ENCODE measurements around the gene CDH4.

CDH4 gene

DNA sequence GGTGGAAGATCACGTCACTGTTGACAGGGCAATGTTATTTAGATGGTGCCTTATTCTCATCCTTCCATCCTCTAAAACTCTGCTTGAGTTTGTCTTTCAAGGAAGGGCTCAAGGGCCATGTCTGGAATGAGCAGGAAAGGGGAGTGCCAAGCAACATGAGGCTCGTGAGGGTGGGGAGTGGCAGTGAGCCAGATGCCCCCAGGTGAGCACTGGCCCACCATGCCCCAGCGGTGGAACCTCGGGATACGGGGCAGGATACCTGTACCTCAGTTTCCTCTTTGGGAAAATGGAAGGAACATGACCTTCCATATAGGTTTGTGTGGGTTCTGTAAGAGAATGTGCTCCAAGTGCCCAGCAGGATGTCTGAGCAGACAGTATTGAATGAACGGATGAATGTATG lies 476.3 kb downstream of the CDH4 start:
- DNase-seq = no peak

DNA sequence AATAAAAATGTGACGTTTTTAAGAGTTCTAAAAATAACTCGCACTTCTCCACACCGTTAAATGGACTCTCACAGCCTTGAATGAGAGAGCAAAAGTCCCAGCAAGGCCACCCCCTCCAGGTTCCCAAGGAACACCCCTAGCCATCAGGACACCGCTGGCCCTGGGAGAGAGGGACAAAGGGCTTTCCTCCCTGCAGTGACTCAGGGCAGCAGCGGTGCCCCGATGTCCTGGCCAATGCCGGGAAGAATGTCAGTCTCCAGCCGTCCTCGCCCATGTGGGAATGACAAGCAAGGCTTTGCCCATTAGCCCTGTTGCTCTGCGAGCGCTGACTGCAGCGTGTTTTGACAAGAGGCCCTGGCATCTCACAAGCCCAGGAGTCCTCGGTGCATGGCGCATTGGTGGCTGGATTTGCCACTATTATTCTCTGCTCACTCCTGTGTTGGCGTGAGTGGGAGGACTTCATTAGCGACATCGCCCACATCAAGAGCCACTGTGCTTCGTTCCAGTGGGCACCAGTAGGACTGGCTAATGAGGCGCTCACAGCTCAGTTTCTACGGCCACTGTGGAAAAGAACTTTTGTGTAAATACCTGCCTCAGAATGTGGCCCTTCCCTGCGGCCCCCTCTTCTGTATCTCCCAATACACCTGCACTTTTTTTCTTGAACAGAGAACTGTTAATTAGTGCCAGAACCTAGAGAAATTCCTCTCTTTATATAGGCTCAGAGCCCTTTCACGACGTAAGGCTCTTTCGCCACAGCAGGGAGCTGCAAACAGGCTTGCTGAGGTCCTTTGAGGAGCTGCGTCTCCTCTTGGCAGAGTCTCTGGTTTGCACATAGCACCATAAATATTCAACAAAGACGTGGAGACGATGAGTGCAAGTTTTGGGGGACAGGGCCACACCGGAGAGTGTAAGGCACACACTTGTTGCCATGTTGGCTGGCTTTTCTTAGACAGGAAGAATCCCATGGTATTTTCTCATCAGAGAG lies 477.0 kb downstream of the CDH4 start:
- no peak for DNase-seq

DNA sequence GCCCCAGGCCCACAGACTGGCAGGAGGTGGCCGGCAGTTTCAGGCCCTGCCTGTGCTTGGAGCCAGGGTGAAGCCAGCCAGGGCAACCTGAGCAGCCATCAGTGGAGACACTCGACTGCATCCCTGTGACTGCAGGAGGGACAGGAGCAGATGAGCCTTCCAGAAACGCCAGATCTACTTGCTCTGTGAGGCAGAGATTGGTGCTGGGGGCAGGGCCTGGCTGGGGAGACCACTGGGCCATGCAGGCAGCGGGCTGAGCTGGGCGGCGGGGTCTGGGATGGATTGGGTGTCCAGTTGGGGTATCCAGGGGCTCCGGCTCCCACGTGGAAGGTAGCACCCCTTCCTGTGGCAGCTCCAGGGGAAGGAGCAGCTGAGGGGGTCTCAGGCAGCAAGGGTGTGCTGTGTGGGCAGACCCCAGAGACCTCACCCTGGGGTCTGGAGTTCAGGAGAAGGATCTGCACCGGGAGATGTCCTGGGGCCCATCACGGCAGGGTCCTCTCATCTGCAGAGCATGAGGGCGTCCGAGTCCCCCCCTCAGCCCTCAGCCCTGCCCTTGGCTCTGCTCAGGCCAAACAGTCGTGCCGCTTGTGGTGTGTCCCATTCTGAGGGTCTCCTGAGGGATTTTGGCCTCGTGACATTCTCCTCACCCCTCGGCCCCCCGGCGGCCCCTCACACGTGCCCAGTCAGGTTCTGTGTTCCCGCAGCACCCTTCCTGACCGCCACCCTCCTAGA lies 478.7 kb downstream of the CDH4 start:
- no peak for DNase-seq

DNA sequence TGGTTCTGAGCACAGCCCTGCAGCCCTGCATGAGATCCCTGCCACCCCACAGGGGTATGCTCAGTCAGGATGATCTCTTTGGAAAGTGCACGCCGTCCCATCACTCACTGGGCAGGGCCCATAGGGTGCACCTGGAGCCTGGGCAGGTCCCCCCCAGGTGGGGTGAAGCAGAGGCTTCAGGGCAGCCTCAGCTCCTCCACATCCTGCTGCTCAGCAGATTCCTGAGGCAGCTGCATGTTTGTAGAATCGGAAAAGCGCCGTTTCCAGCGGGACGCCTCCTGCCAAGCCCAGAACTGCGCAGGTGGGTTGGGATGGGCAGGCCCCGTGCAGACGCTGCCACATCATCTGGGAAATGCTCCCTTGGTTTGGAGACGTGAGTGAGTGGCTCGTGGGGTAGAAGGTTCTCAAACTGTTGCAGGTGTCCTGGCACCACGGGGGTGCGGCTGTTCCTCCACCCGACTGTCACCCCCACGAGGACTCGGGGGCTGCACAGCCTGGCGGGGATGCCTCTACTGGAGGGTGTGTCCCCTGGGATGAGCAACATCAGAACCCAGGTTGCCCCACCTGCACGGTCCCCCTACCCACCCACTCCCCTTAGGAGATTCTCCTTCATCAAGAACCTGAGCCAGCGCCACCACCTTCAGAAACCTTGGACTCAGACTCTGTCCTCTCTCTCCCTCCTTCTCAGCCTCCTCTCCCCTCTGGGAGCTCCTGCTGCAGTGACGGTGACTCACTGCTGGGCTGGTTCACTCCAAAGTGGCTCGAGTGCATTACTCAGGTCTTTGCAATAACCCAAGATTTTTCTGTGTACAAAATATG lies 479.5 kb downstream of the CDH4 start:
- DNase-seq = no peak

DNA sequence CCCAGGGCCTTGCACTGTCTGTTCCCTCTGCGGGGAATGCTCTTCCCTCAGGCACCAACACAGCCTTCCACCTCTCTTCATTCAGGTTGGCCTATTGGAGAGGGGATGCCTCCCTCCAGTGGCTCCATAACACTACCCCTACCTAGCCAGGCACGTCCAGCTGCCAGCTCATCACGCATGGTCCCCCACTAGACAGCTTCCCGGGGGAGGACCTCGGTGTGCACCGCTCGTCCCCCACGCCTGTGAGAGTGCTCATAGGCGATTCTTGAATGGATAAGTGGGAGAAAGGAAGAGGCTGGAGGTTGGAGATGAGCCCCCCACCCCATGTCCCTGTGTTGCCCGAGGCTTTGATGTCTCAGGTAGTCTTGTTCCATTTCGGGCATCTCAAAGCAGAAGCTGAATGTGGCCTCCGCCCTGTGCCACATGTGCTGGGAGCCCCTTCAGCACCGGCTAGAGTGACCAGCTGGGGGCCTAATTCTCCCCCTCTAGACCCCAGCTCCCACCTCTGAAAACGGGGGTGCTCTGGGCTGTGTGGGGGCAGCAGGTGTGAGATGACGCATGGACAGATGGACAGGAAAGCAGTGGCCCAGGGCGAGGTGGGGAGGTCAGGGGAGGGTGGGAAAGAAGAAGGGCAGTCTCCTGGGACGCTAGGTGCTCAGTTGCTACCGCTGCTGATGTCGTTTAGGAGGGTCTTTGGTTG lies 480.6 kb downstream of the CDH4 start:
- DNase-seq = no peak

DNA sequence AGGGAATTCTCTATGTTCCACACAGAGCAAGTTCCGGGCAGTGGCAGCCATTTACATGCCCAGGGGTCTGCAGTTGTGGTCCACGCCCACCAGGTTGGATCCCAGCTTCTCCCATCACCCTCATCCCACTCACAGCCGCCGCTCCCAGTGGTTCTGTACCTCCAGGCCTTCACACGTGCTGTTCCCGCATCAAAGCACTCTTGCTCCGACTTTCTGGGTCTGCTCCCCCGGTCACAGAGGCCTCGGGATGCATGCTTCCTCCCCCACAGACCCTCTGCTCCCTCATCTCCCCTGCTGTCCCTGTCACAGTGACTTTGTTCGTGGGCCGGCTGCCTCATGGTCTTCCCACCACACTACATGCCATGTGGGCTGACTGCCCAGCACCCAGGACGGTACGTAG lies 481.2 kb downstream of the CDH4 start:
- DNase-seq = no peak

DNA sequence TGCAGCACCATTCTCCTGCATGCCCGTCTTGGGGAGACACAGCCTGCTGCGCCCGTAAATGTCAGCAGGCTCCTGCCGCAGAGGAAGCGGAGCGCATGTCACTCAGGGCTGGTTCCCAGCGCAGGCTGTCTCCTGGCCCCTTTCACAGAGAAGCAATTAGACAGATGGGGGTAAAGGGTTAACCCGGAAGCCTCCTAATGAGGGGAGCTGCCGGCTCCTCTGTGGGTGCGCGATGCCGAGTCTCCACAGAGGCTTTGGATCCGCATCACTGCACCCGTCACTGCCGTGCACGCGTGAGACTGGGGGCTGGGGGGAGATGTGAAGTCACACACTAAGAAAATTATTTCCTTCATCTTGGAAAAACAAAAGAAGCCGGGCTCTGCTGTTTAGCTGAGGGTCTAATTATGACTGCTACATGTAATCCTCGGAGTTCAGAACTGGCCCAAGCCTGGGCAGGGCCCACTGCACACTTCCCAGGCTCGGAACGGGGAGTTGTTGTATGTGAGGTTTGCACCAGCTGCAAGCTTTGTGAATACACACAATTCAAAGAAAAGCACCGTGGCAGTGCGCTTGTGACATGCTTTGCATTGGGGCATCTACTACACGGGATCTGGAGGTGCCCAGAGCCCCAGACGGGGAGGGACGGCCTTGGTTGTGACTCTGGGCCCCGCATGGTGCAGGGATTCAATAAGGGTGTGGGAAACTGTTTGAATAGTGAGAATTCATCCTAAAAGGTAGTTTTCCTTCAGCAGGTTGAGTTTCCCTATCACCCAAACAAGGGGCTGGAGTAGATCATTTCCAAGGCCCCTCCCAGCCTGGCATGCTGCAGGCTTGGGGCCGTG lies 482.1 kb downstream of the CDH4 start:
- DNase-seq = no peak

DNA sequence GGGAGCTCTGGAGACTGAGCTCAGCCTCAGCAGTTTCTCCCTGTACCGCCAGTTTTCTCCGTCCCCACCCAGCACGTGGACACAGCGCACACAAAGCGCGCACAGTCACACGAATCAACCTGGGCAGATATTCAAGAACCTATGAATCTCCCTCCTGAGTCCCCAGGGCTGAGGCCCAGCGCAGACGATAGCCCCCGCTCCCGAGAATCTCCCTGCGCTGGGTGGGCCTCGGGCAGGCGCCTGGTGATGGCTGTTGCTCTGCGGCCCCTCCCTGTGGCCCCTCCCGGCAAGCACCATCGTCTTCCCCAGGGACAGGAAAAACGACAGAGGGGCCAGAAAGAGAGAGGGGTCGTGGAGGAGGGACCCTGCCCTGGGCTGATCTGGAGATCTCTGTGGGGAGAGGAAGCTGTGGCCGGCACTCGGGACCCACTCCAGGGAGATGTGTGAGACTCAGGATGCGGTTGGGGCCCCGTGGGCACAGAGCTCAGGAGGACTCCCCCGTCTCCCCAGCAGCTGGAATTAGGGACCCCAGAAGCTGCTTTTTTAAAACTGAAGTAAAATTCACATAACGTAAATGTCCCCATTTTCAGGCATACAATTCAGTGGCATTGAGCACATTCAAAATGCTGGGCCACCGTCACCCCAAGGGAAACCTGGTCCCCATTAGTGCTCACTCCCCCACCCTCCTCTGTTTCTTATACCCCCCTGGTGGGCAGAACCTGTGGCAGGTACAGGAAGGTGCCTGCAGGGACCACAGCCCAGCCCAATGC lies 482.9 kb downstream of the CDH4 start:
- DNase-seq = no peak

DNA sequence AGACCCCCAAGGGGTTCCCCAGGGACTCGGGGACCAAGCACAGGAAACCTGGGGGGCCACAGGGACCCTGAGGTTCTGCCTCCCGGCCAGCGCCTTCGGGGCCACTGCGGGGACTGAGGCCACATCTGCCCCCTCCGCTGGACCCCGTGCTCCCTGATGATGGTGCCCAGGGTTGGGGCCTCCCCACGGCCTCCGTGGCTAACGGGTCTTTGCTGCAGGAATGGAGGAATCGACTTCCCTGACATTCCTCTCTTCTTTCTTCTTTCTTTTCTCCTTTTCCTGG lies 483.4 kb downstream of the CDH4 start:
- no peak for DNase-seq

DNA sequence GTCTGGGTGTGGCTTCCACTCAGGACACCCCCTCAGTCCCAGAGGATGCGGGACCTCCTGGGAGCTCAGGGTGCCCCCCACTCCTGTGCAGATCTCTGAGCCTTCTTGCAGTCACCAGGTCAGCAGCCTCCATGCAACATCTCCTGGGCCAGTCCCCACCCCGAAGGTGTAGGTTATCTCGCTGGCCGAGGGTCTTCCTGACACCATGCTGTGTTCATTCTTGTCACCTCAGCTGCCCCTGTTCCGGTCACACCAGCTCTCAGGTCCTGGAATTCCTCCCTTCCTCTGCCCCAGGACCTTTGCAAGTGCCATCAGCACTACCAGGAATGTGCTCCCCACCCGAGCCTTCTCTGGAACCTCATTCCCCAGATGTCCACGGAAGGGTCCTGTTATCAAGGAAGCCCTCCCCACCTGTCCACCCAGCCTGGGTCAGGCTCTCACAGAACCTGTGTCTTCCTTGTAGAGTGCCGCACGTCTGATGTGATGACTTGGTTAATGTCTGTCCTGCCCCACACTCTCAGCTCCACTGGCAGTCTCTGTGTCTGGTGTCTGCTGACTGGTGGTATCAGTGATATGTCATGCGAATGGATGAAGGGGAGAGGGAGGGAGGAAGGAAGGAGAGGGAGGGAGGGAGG lies 484.1 kb downstream of the CDH4 start:
- DNase-seq = no peak

DNA sequence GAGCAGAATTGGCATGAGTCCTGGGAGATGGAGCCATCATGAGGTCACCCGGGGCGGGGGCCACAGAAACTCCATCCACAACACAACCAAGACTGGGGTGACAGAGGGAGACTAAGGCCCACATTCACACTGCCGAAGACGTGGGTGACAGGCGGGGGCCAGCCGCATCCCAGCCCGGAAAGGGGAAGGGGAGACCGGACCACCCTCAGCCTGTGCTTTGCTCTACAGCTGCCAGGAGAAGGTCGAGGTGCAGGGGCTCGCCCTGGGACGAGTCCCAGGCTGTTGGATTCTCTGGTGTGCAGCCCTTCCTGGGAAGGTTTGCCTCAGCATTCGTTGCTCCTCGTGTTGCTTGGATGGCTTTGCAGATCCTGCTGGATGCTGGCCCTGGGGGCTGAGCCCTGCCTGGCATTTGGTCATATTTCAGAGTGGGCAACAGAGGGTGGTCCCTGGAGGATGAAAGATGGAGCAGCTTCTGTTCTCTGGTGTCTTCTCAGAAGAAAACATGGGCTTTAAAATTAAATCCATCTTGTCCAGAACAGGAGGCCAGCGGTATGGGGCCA lies 484.8 kb downstream of the CDH4 start:
- no peak for DNase-seq

DNA sequence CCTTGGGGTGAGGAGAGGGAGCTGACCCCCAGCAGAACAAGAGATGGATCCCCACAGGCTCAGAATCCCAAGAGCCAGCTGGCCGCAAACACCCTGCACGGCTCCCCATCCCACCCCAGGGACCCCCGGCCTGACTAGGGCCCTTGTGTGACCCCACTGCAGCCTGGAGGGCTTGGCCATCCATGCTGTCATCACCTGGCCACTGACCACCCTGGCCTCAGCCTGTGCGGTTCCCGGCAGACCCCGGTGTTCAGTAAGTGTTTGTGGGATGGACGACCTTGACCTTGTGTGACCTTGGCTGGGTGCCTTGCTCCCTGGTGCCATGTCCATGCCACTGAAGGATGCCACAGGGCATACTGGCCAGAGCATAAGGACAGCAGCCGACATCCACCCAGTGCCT lies 485.3 kb downstream of the CDH4 start:
- DNase-seq = no peak

DNA sequence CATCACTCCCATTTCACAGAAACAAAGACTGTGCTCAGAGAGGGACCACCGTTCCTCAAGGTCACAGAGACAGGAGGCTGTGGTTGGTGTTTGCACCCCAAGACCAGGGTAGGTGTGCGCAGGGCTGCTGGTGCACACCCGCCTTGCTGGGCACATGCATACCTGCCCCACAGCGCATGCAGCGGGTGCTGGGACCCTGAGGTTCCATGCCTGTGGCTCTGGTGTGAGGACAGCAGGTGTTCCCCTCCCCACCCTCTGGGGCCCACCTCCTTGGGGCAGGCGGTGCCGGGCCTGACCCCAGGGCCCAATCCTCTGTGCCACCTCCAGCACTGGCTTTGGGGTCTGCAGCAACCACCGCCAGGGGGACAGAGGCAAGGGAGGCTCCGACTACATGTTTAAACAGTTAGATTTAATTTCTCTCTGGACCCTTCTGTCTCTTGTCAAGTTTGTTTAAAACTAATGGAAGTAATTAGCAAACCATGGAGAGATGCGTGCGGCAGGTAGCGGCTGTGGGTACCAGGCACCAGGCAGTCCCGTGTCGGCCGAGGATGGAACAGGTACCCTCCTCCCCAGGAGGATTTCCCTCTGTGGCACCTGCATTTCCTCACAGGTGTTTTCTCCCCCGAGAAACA lies 485.9 kb downstream of the CDH4 start:
- DNase-seq = no peak

DNA sequence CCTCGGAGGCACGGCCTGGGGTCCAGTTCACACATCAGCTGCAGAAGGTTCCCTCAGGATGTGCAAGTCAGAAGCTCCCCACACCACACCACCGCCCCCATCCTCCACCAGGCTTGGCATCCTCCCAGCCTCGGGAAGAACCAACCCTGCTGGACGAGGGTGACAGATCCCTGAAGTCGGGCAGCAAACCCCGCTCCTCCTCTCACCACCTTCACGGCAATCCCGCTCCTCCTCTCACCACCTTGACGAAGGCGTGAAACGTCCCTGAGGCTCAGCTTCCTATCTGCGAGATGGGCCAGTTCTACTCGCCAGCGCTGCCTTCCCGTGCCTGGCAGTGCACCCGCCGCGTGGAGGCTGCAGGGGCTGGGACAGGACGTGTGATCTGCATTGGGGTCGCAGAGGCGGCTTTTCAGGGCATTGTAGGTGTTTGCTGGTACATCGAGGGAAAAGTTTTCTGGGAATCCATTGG lies 486.6 kb downstream of the CDH4 start:
- no peak for DNase-seq

DNA sequence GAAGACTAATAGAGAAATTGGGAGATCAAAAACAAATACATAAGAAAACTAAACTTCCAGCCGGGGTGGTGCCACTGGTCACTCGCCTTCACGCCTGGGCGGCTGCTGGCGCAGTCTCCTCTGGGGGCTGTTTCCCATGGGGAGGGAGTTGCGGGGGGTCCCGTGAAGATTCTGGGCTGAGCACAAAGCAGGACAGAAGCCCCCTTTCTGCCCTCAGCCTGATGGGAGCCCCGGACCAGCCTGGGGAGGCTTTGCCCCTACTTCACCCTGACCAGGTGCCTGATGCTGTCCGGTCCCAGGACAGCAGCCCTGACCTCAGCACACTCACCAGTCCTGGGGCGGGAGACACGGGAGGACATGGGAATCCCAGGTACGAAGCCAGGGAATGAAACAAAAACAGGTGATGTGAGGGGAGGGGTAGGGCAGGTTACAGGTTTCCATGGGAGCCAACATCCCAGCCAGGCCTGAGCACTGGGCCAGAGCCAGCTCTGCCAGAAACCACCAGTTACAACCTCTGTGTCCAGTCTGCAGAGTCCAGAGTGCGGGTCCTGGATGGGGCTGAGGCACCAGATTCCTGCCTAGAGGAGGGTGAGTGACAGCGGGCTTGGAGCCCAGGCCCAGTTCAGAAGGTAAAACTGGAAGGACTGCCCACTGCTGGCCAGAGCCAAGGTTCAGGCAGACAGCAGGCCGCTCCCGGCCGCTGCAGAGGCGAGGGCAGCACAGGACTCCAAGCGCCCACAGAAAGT lies 487.2 kb downstream of the CDH4 start:
- no peak for DNase-seq

DNA sequence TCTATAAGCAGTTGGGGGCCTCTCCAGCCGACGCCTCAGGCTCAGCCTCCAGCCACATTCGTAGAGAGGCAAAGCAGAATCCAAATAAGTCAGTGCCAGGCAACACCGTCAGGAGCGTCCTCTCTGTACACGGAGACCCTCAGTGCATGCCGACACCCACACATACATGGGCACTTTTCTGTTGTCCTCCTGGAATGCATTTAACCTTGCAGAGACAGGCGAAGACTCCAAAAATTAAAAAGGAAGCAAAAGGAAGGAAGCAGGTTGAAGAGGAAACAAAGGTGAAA lies 487.7 kb downstream of the CDH4 start:
- no peak for DNase-seq

DNA sequence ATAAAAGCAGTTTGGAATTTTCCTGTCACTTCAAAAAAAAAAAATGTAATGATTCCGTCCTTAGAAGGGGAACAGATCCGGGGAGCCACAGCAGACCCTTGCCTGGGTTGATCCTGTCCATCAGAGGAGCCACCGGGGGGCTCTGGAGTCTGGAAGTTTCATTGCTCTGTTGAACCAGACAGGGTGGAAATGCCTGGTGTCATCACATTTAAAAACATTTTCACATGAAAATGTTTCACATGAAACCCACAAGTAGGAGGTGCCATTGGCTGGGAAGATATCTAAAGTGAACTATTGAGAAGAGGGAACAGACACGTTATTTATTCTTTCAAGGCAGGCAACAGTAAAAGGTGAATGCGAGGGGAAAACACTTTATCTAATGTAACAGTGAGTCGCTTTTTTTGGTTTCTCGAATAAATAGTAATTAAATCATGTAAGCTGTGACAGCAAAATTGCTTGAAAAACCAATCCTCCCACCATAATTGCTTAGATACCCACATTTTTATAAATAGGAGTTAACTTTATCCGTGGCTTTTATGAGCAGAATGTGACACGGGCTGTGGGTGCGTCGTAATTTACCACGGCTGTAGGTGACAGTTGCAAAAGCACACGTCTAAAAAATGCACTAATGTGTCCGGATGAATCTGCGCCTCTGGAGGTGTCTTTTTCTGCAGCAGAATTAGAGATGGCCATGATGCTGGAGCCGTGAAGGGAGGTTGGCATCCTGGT lies 490.2 kb downstream of the CDH4 start:
- no peak for DNase-seq

DNA sequence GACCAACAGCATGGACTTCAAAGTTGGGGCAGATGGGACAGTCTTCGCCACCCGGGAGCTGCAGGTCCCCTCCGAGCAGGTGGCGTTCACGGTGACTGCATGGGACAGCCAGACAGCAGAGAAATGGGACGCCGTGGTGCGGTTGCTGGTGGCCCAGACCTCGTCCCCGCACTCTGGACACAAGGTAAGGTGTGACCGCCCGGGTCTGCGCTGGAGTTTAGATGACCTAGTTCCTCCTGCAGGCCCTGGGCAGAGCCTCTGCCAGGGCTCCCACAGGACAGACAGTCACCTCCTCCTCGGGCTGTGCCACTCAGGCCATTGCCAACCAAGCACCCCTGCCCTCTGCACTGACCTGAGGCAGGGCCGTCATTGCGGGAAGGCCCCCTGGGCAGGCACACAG lies 491.5 kb downstream of the CDH4 start:
- DNase-seq = no peak
